GM23338 (cell line): ENCODE results near the gene RCL1.

Experiments
- CTCF ChIP-seq, 2 experiments: fragments of 200-600 bp in 1 of 2; sonication (generic) in 1 of 2; conservative IDR thresholded peaks; 2 replicates each; pipeline versions ENCODE4 v1.5.1 to v1.6.1; 2016 to 2017; ENCODE audit warnings: antibody characterized with exemption in 2 of 2, low read depth in 2 of 2, mild to moderate bottlenecking in 2 of 2, moderate library complexity in 1 of 2
- EZH2 ChIP-seq: fragments of 200-600 bp; sonication (generic); IDR thresholded peaks from one replicate; pipeline ENCODE4 v1.8.0; 2017; ENCODE audit warnings: antibody characterized with exemption, mild to moderate bottlenecking, low read depth; ENCODE audit not compliant: unreplicated experiment
- POLR2AphosphoS5 ChIP-seq: IDR thresholded peaks from 2 replicates; pipeline ENCODE4 v1.6.1; 2016; ENCODE audit warnings: antibody characterized with exemption, low read depth

DNA sequence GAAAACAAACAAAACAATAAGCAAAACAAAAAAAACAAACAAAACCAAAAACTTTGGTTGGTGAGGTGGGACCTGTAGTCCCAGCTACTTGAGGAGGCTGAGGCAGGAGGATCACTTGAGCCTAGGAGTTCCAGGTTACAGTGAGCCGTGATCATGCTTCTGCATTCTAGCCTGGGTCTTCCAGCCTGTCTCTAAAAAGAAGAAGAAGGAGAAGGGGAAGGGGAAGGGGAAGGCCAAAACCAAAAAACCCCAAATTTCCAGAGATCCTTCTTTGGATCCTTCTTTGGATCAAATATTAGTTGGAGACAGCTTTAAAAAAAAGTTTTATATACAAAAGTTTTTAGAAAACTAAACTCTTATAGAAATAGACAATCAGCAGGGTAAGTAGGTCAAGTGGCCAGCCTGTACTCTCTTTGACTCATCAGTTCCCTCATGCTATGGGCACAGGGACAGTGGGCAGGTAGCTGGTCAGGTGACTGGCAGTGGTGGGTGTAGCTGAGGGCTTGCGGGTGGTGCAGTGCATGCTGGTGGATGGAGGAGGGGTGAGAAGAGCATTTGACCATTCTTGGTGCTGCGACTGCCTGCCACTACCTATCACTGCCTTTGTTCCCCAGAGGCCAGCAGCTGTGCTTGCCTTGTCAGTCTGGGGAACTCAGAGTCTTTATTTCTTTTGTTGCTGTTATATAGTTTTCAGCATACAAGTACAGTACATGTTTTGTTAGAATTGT lies 12.6 kb downstream of the RCL1 start:
- TF ChIP-seq POLR2AphosphoS5 (no peak), EZH2 (no peak), CTCF (conservative IDR thresholded peaks at IDR 0.05; ENCODE audit: low read depth in 2 of 2) (no peak)
